Measurements from ENCODE around the gene BRI3BP.

GRCh38 chr12:125050868-125051267 lies 57.4 kb downstream of the BRI3BP start:
- TF ChIP-seq EP300 (IDR thresholded peaks at IDR 0.05): no peak
- no peak for TF ChIP-seq CTCF (IDR thresholded peaks at IDR 0.05)

Data from ovary (tissue), 3 donors.